ENCODE data around the gene FUT1.

DNA sequence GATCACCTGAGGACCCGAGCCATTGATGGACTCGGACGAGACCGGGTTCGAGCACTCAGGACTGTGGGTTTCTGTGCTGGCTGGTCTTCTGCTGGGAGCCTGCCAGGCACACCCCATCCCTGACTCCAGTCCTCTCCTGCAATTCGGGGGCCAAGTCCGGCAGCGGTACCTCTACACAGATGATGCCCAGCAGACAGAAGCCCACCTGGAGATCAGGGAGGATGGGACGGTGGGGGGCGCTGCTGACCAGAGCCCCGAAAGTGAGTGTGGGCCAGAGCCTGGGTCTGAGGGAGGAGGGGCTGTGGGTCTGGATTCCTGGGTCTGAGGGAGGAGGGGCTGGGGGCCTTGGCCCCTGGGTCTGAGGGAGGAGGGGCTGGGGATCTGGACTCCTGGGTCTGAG is 3.8 kb upstream of the FUT1 start:
- TF ChIP-seq ZNF274 (IDR thresholded peaks at IDR 0.05; ENCODE audit: borderline replicate concordance, low read depth, low read length) (no peak), ZNF282 (CRISPR knock-in tag; IDR thresholded peaks at IDR 0.05) (no peak), CTCF (IDR thresholded peaks at IDR 0.05 in 2 of 3, conservative IDR thresholded peaks at IDR 0.05 in 1 of 3; ENCODE audit: insufficient read depth in 2 of 3, low read depth in 1 of 3, low read length in 3 of 3) (no peak), EP300 (IDR thresholded peaks at IDR 0.05; ENCODE audit: low read length) (no peak), ESRRA (IDR thresholded peaks at IDR 0.05; ENCODE audit: borderline replicate concordance, low read depth) (no peak), SIN3B (IDR thresholded peaks at IDR 0.05; ENCODE audit: low read depth) (no peak), ZNF184 (CRISPR knock-in tag; IDR thresholded peaks at IDR 0.05) (no peak), FOXJ3 (CRISPR knock-in tag; IDR thresholded peaks at IDR 0.05) (no peak), RAD21 (CRISPR knock-in tag; conservative IDR thresholded peaks at IDR 0.05 in 1 of 2, IDR thresholded peaks at IDR 0.05 in 1 of 2) (no peak), JUN (IDR thresholded peaks at IDR 0.05; ENCODE audit: borderline replicate concordance, low read depth, low read length) (no peak), JUN (CRISPR knock-in tag; IDR thresholded peaks at IDR 0.05; ENCODE audit: borderline replicate concordance) (no peak)
- TF ChIP-seq, protein P1, sequence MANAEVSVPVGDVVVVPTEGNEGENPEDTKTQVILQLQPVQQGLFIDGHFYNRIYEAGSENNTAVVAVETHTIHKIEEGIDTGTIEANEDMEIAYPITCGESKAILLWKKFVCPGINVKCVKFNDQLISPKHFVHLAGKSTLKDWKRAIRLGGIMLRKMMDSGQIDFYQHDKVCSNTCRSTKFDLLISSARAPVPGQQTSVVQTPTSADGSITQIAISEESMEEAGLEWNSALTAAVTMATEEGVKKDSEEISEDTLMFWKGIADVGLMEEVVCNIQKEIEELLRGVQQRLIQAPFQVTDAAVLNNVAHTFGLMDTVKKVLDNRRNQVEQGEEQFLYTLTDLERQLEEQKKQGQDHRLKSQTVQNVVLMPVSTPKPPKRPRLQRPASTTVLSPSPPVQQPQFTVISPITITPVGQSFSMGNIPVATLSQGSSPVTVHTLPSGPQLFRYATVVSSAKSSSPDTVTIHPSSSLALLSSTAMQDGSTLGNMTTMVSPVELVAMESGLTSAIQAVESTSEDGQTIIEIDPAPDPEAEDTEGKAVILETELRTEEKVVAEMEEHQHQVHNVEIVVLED (CRISPR knock-in tag; IDR thresholded peaks at IDR 0.05), result no peak
- TF ChIP-seq, protein P2, sequence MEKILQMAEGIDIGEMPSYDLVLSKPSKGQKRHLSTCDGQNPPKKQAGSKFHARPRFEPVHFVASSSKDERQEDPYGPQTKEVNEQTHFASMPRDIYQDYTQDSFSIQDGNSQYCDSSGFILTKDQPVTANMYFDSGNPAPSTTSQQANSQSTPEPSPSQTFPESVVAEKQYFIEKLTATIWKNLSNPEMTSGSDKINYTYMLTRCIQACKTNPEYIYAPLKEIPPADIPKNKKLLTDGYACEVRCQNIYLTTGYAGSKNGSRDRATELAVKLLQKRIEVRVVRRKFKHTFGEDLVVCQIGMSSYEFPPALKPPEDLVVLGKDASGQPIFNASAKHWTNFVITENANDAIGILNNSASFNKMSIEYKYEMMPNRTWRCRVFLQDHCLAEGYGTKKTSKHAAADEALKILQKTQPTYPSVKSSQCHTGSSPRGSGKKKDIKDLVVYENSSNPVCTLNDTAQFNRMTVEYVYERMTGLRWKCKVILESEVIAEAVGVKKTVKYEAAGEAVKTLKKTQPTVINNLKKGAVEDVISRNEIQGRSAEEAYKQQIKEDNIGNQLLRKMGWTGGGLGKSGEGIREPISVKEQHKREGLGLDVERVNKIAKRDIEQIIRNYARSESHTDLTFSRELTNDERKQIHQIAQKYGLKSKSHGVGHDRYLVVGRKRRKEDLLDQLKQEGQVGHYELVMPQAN (IDR thresholded peaks at IDR 0.05; ENCODE audit: borderline replicate concordance), result no peak

Measured in K562 (cell line).